HG02763 (cell line): ENCODE results near the gene CLCN1.
A peak's percentile ranks its signal among the peaks of the same experiment; 100 is the strongest.

ENCODE experiments used
- ATAC-seq: cut with Tn5 transposase; IDR thresholded peaks from one replicate; pipeline ENCODE4 v1.9.1; 2021; ENCODE audit warnings: mild to moderate bottlenecking, moderate library complexity; ENCODE audit not compliant: unreplicated experiment

The CLCN1 gene

GRCh38 chr7:143331179-143331801, 15.4 kb downstream of the CLCN1 start:
- no peak for ATAC-seq

DNA sequence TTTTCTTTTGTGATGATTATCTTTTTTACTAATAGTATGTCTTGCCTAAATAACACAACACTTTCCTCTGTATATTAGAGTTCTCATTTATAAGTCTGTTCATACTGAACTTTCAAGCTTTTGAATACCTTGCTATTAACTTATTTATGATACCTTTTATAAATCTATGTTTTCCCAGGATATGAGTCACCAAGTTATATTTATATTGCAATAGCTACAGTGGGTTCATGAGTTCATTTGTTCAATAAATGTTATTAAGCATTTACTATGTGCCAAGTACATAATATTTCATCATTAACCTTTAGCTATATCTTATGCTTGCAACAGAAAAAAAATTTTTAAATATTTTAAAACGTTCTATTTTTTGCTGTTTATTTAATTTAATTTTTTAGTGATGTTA, 18.3 kb downstream of the CLCN1 start:
- ATAC-seq: no peak

DNA sequence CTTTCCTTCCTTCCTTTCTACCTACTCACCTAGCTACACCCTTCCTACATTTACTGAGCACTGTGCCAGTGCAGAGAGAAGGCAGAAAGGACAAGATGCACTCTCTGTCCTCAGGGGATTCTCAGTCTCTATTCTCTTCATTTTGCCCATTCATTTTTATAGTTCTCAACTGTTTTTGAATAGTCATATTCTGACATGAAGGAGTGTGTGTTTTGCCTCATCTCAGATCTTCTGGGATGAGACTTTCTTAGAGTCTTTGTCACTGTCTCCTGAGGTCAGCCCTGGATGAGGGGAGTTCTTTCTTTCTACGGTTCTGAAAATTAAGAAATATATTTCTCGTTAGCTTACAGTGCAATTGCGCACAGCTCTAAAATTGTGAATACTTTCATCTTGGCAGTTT, 21.3 kb downstream of the CLCN1 start:
- no peak for ATAC-seq

GRCh38 chr7:143341842-143342241, 25.9 kb downstream of the CLCN1 start:
- no peak for ATAC-seq

GRCh38 chr7:143343596-143343995, 27.7 kb downstream of the CLCN1 start:
- no peak for ATAC-seq

DNA sequence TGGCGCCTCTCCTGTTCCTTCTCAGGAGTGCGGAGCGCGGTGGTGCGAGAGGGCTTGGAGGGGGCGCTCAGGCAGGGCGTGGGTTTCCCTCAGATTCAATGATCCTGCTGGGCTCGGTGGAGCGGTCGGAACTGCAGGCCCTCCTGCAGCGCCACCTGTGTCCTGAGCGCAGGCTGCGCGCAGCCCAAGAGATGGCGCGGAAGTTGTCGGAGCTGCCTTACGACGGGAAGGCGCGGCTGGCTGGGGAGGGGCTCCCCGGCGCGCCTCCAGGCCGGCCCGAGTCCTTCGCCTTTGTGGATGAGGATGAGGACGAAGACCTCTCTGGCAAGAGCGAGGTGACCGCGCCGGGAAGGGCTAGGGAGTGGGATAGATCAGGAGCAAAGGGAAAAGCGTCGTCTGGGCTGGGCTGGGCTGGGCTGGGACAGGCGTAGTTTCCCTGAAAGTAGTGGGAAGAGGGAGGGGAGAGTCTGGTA, 29.6 kb downstream of the CLCN1 start:
- peak; percentile 60 for ATAC-seq

DNA sequence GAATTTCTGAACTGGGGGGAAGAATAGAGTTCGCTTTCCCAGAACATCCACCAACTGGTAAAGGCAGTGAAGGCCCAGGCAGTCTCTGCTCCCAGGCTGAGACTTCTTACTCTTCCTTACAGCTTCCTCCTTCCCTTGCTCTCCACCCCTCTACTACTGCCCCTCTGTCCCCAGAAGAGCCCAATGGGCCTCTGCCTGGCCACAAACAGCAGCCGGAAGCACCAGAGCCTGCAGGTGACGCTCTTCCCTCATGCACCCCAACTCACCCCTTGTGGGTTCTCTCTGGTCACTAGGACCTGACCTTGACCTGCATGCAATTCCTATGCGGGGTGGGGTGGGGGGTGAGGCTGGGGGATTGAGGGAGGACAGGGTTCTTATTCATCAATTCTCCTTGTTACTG, 30.1 kb downstream of the CLCN1 start:
- ATAC-seq: no peak

DNA sequence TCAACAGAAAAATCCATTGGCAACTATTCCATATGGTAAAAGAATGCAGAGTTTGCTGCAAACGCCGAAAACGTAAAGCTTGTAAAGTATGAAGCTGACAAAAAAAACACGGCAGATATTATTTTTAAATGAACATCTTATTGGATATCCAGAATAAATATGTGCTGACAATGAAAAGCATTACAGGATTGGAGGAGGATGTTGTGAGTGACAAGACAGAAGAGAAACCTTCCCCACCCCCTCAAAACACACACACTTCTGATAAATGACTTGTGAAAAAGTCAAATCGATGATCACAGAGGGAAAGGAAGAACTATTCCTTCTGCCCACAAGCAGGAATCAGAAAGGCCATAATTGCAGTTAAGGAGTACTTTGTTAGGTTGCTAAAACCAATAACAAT, 32.0 kb downstream of the CLCN1 start:
- no peak for ATAC-seq

- ATAC-seq: no peak
Measured at GRCh38 chr7:143351060-143351459, 35.1 kb downstream of the CLCN1 start.

DNA sequence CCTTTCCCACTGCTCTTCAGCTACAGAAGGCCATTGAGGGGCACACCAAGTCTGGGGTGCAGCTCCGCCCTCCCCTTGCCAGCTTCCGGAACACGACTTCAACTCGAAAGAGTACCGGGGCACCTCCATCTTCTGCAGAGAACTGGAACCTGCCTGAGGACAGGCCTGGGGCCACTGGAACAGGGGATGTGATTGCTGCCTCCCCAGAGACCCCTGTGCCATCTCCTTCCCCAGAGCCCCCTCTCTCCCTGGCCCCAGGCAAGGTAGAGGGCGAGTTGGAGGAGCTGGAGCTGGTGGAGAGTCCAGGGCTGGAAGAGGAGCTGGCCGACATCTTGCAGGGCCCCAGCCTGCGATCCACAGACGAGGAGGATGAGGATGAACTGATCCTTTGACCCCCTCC, 35.7 kb downstream of the CLCN1 start:
- ATAC-seq: no peak

DNA sequence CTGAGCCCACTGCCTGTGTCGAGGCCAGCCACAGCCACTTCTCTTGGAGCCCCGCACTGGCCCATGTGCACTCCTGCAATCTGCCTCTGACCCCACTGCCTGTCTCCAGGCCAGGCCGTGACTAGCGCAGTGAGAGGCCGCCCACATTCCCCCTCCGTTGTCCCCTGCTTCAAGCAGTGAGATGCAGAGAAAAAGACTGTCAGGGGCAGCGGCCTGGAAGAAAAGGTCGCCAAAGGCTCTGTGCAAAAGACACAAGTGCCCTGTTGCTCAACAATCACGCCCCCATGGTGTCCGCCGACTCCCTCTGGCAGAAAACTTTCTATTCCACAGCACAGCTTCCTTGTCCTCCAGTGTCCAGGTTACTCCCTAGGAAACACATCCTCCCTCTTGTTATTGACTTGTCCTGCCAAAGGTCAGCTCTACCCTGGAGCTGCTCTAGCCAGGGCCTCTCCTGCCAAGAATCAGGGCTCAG, 36.7 kb downstream of the CLCN1 start:
- no peak for ATAC-seq

DNA sequence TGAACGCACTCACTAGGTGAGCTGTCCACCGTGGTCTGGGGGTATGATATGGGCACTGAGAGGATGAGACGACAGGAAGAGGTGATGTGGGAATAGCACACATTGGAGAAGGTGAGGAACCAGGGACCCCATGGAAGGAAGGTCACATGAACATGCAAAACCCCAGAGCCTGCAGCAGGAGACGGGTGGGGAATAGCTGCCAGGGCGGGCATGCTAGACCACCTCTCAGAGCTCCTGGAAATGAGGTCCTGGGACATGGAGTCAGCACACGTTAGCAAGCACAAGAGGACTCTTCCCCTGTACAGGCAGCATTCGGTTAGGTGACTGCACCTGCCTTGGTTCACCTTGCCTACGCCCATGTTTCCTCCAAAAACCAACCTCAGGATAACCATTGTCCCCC, 38.5 kb downstream of the CLCN1 start:
- no peak for ATAC-seq

DNA sequence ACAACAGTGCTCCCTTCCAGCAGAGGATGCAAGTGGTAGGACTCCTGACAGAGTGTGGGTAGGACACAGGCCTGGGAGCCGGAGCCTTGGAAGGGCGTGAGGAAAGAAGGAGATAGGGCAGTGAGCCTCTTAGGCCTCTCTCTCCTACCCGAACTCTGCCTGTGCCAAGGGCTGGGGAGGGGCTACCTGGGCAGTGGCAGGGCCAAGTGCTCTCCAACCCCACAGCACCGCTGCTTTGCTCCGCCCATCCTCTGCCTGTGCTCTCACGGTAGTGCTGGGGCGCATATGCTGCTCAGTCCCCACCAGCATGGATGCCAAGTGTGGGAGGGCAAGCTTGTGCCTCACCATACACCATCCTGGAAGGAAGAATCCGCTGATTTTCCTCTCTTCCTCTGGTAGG, 39.1 kb downstream of the CLCN1 start:
- ATAC-seq: no peak

GRCh38 chr7:143355450-143356385, 39.8 kb downstream of the CLCN1 start:
- ATAC-seq: no peak

GRCh38 chr7:143356414-143357050, 40.6 kb downstream of the CLCN1 start:
- ATAC-seq: no peak

GRCh38 chr7:143358626-143359025, 42.7 kb downstream of the CLCN1 start:
- ATAC-seq: no peak

GRCh38 chr7:143359771-143360353, 44.0 kb downstream of the CLCN1 start:
- no peak for ATAC-seq

DNA sequence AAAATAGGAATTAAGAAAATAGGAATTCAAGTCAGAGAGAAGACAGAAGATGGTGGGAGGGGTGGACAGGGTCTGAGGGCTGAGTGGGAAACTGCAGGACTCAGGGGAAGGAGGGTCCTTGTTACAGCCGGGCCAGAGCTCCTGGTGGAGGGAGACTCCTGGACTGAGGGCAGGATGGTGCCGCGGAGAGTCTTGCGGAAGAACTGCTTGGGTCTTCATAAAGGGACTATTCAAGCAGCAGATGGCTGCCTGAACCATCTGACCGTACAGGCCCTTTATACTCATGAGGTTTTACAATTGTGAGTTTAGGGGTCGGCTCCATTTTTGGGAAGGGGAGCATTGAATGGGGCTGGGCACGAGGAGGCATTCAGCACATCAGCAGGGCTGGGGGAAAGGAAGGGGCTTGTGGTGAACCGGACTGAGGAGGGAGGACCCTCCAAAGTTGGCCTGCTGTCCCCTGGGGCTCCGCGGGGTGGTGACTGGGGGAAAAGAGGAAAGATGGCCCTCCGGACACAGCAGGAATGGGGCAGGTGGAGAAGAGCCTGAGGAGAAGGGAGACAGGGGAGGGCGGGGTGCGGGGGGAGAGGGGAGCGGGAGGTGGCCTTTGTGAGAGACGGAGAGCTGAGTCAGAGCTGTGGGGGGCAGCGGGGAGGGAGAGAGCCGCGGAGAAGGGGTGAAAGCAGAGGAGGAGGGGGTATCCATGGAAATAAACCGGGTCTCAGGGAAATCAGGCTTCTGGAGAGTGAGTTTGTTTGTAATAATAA, 45.1 kb downstream of the CLCN1 start:
- no peak for ATAC-seq

- ATAC-seq: no peak
Measured at GRCh38 chr7:143361552-143362130, 45.7 kb downstream of the CLCN1 start.
